ENCODE results near the gene VAPA. TPM values are rescaled to one million over a fixed set of nuclear protein-coding genes. Genes with fewer than 3 reads are reported as not detected.

Gene VAPA
- total RNA-seq, 1 experiment from 2014 or later = 137 TPM

DNA sequence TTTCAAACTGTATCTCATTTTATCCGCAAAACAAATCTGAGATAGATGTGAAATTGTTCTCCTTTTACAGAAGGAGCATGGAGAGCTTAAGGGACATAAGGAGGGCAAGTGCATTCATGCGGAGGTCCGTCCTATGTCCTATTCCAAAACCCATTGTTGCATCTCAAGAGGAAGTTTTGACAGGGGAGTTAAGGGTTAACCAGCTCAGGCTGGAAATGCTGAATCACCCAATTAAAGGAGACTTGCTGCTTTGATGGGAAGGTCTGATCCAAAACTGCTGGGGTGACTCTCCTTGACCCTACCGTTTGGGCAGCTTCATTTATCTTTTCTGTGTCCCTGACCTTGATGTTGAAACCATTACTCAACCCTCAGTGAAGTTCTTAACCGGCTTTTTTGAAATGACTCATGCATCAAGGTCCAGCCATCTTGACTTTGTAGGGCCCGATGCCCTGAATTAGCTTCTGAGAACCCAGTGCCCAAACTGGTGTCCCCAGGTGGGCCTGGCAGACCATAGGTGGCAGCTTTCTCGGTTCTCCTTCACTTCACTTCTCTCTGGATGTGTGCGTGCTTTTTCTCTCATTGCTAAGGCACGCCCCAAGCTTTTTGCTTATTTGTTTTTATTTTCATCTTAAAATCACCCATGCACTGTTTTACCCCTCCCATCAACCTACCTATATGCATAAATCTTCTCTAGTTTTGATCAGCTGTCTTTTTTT lies 43.9 kb upstream of the VAPA start:
- DNase-seq (ENCODE audit: low spot score) (no peak), ATAC-seq (no peak)
- Mint-ChIP-seq H3K27me3 (ENCODE audit: low read depth) (peaks cover 8% of the 10 kb centered on the region; the same call in 1 of the 2 replicates), H3K4me3 (no peak overlapping the region), H3K36me3 (peaks cover 20% of the 10 kb centered on the region), H3K9me3 (peaks cover 22% of the 10 kb centered on the region), H3K27ac (no peak overlapping the region), H3K4me1 (peaks cover 30% of the 10 kb centered on the region)
- CTCF ChIA-PET = interaction anchor here (1.0 kb wide), 1 partner anchor 81 kb away, joined by 3 read pairs; no protein-coding TSS in a partner anchor
- TF ChIP-seq NFE2L1 (CRISPR knock-in tag; IDR thresholded peaks at IDR 0.05) = peak; percentile 84; the same call in 1 of the 2 replicates
- TF ChIP-seq, protein P1, sequence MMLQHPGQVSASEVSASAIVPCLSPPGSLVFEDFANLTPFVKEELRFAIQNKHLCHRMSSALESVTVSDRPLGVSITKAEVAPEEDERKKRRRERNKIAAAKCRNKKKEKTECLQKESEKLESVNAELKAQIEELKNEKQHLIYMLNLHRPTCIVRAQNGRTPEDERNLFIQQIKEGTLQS (CRISPR knock-in tag; conservative IDR thresholded peaks at IDR 0.05) = no peak
- peak; percentile 65 for TF ChIP-seq GABPB1 (CRISPR knock-in tag; IDR thresholded peaks at IDR 0.05)
- POLR2A ChIA-PET = interaction anchor here (1.0 to 1.3 kb wide), 3 partner anchors 16 to 43 kb away, joined by 3 read pairs; partner anchors contain the start of genes TXNDC2 and VAPA

DNA sequence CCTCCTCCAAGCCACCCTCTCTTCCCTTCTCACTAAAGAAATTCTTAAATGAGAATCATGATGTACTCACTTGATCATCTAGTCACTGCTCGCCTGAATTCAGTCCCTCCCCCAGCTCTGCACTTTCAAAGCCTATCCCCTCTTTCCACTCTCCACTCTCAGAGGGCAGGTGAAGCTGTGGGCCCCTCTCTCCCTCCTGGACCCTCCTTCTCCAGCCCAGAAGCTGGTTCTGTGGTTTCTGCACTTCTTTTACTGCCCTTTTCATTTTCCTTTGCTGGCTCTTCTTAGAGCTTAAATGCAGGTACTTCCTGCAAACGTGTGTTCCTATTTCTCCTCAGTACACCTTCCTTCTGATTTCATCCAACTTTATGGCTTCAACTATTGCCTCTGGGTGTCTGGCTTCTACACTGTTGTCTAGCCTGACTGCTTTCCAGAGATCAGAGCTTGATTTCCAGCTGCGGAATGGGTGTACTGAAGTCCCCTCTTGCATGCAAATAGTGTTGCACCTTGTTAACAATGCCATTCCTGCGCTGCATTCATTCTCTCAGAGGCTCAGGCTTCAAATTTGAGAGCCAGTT lies 43.3 kb upstream of the VAPA start:
- ATAC-seq = no peak; the same call in 1 of the 2 replicates
- Mint-ChIP-seq H3K4me1 (peaks cover 30% of the 10 kb centered on the region), H3K27ac (no peak overlapping the region), H3K9me3 (peaks cover 16% of the 10 kb centered on the region), H3K36me3 (peaks cover 15% of the 10 kb centered on the region), H3K4me3 (no peak overlapping the region; the same call in 1 of the 2 replicates), H3K27me3 (ENCODE audit: low read depth) (peaks cover 5% of the 10 kb centered on the region; the same call in 1 of the 2 replicates)
- TF ChIP-seq, protein P2, sequence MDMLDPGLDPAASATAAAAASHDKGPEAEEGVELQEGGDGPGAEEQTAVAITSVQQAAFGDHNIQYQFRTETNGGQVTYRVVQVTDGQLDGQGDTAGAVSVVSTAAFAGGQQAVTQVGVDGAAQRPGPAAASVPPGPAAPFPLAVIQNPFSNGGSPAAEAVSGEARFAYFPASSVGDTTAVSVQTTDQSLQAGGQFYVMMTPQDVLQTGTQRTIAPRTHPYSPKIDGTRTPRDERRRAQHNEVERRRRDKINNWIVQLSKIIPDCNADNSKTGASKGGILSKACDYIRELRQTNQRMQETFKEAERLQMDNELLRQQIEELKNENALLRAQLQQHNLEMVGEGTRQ (CRISPR knock-in tag; IDR thresholded peaks at IDR 0.05) = no peak
- TF ChIP-seq, protein P3, sequence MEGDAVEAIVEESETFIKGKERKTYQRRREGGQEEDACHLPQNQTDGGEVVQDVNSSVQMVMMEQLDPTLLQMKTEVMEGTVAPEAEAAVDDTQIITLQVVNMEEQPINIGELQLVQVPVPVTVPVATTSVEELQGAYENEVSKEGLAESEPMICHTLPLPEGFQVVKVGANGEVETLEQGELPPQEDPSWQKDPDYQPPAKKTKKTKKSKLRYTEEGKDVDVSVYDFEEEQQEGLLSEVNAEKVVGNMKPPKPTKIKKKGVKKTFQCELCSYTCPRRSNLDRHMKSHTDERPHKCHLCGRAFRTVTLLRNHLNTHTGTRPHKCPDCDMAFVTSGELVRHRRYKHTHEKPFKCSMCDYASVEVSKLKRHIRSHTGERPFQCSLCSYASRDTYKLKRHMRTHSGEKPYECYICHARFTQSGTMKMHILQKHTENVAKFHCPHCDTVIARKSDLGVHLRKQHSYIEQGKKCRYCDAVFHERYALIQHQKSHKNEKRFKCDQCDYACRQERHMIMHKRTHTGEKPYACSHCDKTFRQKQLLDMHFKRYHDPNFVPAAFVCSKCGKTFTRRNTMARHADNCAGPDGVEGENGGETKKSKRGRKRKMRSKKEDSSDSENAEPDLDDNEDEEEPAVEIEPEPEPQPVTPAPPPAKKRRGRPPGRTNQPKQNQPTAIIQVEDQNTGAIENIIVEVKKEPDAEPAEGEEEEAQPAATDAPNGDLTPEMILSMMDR (IDR thresholded peaks at IDR 0.05) = no peak
- TF ChIP-seq JUN (CRISPR knock-in tag; IDR thresholded peaks at IDR 0.05) = no peak
- TF ChIP-seq, protein P4, sequence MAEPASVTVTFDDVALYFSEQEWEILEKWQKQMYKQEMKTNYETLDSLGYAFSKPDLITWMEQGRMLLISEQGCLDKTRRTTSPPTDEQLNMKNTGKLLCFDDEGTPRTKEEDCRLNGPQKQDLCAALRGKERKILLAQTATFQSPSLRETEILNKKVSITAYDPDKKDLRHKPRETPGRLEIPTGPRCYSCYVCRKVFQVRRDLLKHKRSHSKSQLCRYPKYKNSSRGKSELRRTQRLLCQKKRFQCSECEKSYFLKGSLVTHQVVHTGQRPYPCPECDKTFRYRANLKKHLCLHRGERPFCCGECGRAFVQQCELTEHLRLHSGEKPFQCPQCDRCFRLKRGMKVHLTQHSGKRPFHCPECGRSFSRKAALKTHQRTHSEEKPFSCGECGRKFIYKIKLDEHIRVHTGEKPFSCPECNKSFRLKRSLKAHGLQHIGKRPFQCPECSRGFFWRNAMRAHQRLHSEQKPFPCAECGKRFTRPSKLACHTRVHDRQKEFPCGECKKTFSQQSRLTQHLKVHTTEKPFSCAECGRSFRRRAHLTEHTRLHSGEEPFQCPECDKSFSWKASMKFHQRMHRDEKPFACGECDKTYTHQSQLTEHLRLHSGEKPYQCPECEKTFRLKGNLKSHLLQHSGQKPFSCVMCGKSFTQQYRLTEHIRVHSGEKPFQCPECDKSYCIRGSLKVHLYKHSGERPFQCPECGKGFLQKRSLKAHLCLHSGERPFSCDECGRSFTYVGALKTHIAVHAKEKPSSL (CRISPR knock-in tag; conservative IDR thresholded peaks at IDR 0.05) = no peak
- TF ChIP-seq, protein P5, sequence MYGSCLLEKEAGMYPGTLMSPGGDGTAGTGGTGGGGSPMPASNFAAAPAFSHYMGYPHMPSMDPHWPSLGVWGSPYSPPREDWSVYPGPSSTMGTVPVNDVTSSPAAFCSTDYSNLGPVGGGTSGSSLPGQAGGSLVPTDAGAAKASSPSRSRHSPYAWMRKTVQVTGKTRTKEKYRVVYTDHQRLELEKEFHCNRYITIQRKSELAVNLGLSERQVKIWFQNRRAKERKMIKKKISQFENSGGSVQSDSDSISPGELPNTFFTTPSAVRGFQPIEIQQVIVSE (CRISPR knock-in tag; IDR thresholded peaks at IDR 0.05; ENCODE audit: borderline replicate concordance) = no peak
- TF ChIP-seq KAT7 (CRISPR knock-in tag; IDR thresholded peaks at IDR 0.05; ENCODE audit: borderline replicate concordance) = no peak
- no peak for TF ChIP-seq TEAD1 (CRISPR knock-in tag; IDR thresholded peaks at IDR 0.05)
- TF ChIP-seq, protein P6, sequence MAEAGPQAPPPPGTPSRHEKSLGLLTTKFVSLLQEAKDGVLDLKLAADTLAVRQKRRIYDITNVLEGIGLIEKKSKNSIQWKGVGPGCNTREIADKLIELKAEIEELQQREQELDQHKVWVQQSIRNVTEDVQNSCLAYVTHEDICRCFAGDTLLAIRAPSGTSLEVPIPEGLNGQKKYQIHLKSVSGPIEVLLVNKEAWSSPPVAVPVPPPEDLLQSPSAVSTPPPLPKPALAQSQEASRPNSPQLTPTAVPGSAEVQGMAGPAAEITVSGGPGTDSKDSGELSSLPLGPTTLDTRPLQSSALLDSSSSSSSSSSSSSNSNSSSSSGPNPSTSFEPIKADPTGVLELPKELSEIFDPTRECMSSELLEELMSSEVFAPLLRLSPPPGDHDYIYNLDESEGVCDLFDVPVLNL (CRISPR knock-in tag; IDR thresholded peaks at IDR 0.05; ENCODE audit: borderline replicate concordance, low read depth) = no peak
- TF ChIP-seq ATF1 (CRISPR knock-in tag; IDR thresholded peaks at IDR 0.05) = no peak
- TF ChIP-seq SMAD3 (CRISPR knock-in tag; IDR thresholded peaks at IDR 0.05; ENCODE audit: borderline replicate concordance) = no peak
- TF ChIP-seq, protein P7, sequence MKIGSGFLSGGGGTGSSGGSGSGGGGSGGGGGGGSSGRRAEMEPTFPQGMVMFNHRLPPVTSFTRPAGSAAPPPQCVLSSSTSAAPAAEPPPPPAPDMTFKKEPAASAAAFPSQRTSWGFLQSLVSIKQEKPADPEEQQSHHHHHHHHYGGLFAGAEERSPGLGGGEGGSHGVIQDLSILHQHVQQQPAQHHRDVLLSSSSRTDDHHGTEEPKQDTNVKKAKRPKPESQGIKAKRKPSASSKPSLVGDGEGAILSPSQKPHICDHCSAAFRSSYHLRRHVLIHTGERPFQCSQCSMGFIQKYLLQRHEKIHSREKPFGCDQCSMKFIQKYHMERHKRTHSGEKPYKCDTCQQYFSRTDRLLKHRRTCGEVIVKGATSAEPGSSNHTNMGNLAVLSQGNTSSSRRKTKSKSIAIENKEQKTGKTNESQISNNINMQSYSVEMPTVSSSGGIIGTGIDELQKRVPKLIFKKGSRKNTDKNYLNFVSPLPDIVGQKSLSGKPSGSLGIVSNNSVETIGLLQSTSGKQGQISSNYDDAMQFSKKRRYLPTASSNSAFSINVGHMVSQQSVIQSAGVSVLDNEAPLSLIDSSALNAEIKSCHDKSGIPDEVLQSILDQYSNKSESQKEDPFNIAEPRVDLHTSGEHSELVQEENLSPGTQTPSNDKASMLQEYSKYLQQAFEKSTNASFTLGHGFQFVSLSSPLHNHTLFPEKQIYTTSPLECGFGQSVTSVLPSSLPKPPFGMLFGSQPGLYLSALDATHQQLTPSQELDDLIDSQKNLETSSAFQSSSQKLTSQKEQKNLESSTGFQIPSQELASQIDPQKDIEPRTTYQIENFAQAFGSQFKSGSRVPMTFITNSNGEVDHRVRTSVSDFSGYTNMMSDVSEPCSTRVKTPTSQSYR (CRISPR knock-in tag; IDR thresholded peaks at IDR 0.05) = no peak
- no peak for TF ChIP-seq NR2C2 (CRISPR knock-in tag; IDR thresholded peaks at IDR 0.05)
- ChIA-PET POLR2A (interaction anchor here (1.3 kb wide), 1 partner anchor 15 kb away, joined by 3 read pairs; the partner anchor contains the start of gene TXNDC2), CTCF (interaction anchor here (1.0 kb wide), 1 partner anchor 80 kb away, joined by 3 read pairs; no protein-coding TSS in a partner anchor)
- no peak for DNase-seq (ENCODE audit: low spot score)
